Liver (tissue), 9 donors: ENCODE data around the gene TOR3A. TPM values are rescaled to one million over a fixed set of nuclear protein-coding genes. Genes with fewer than 3 reads are reported as not detected.

Experiments used
- DNase-seq: peaks from one replicate; pipeline ENCODE4 v3.0.0-alpha.2; 2017; ENCODE audit warnings: low spot score
- H3K27ac ChIP-seq, 2 donors: one replicate each; pipeline ENCODE4 v1.7.0; 2013; ENCODE audit warnings: inconsistent platforms in 2 of 2, low read length in 2 of 2, control low read depth in 1 of 2, low read depth in 1 of 2, mild to moderate bottlenecking in 1 of 2
- H3K27me3 ChIP-seq, 4 donors: one replicate each; pipeline versions ENCODE4 v1.6.1 to v1.7.0; 2013; ENCODE audit warnings: low read length in 3 of 4, inconsistent platforms in 1 of 4, mild to moderate bottlenecking in 1 of 4, moderate library complexity in 1 of 4; ENCODE audit not compliant: control insufficient read depth in 4 of 4, insufficient read depth in 4 of 4
- H3K36me3 ChIP-seq, 4 donors: one replicate each; pipeline versions ENCODE4 v1.6.1 to v1.7.0; 2013; ENCODE audit warnings: low read length in 3 of 4, mild to moderate bottlenecking in 3 of 4, low read depth in 1 of 4, moderate library complexity in 1 of 4; ENCODE audit not compliant: control insufficient read depth in 4 of 4, insufficient read depth in 3 of 4
- H3K4me1 ChIP-seq, 4 donors: one replicate each; pipeline versions ENCODE4 v1.6.1 to v1.7.0; 2013; ENCODE audit warnings: low read length in 3 of 4, mild to moderate bottlenecking in 3 of 4, moderate library complexity in 1 of 4; ENCODE audit not compliant: control insufficient read depth in 4 of 4, insufficient read depth in 4 of 4
- H3K4me3 ChIP-seq, 3 donors: one replicate each; pipeline versions ENCODE4 v1.6.1 to v1.7.0; 2013; ENCODE audit warnings: low read length in 3 of 3, control low read depth in 1 of 3, low read depth in 1 of 3, mild to moderate bottlenecking in 1 of 3
- H3K9ac ChIP-seq, 2 donors: one replicate each; pipeline ENCODE4 v1.7.0; 2013; ENCODE audit warnings: low read length in 2 of 2, mild to moderate bottlenecking in 2 of 2, moderate library complexity in 2 of 2, control low read depth in 1 of 2, low read depth in 1 of 2
- H3K9me3 ChIP-seq, 4 donors: one replicate each; pipeline versions ENCODE4 v1.6.1 to v1.7.0; 2013; ENCODE audit warnings: low read length in 3 of 4; ENCODE audit not compliant: control insufficient read depth in 4 of 4
- ATF3 ChIP-seq: IDR thresholded peaks from 2 replicates; pipeline ENCODE4 v1.6.1; 2016; ENCODE audit warnings: antibody characterized with exemption
- CTCF ChIP-seq: fragments of 150-350 bp; IDR thresholded peaks from 2 replicates; pipeline ENCODE4 v1.5.1; 2017; ENCODE audit warnings: improper control_type of control experiment, low read depth, low read length; ENCODE audit not compliant: missing input control
- EGR1 ChIP-seq, 2 donors: IDR thresholded peaks; 2 replicates each; pipeline ENCODE4 v1.6.1; 2016 to 2018; ENCODE audit warnings: antibody characterized with exemption in 2 of 2, low read depth in 2 of 2
- FOXA1 ChIP-seq: IDR thresholded peaks from 2 replicates; pipeline ENCODE4 v1.6.1; 2016; ENCODE audit warnings: antibody characterized with exemption
- GABPA ChIP-seq, 2 donors: IDR thresholded peaks in 1 of 2; conservative IDR thresholded peaks in 1 of 2; 2 replicates each; pipeline ENCODE4 v1.6.1; 2016; ENCODE audit warnings: antibody characterized with exemption in 2 of 2, mild to moderate bottlenecking in 1 of 2, moderate library complexity in 1 of 2
- HNF4A ChIP-seq, 2 donors: conservative IDR thresholded peaks; 2 replicates each; pipeline ENCODE4 v1.6.1; 2016; ENCODE audit warnings: antibody characterized with exemption in 2 of 2, mild to moderate bottlenecking in 2 of 2
- HNF4G ChIP-seq: IDR thresholded peaks from 2 replicates; pipeline ENCODE4 v1.6.1; 2016; ENCODE audit warnings: antibody characterized with exemption
- JUND ChIP-seq, 2 donors: IDR thresholded peaks; 2 replicates each; pipeline ENCODE4 v1.6.1; 2016; ENCODE audit warnings: antibody characterized with exemption in 2 of 2
- RAD21 ChIP-seq, 2 donors: IDR thresholded peaks; 2 replicates each; pipeline ENCODE4 v1.6.1; 2016; ENCODE audit warnings: antibody characterized with exemption in 2 of 2, mild to moderate bottlenecking in 2 of 2
- REST ChIP-seq: IDR thresholded peaks from 2 replicates; pipeline ENCODE4 v1.6.1; 2016; ENCODE audit warnings: antibody characterized with exemption, mild to moderate bottlenecking
- RXRA ChIP-seq, 2 donors: IDR thresholded peaks; 2 replicates each; pipeline ENCODE4 v1.6.1; 2017 to 2018; ENCODE audit warnings: antibody characterized with exemption in 2 of 2, mild to moderate bottlenecking in 1 of 2
- SP1 ChIP-seq: IDR thresholded peaks from 2 replicates; pipeline ENCODE4 v1.6.1; 2018; ENCODE audit warnings: antibody characterized with exemption, mild to moderate bottlenecking
- TAF1 ChIP-seq: conservative IDR thresholded peaks from 2 replicates; pipeline ENCODE4 v1.6.1; 2016; ENCODE audit warnings: antibody characterized with exemption, mild to moderate bottlenecking
- YY1 ChIP-seq: IDR thresholded peaks from 2 replicates; pipeline ENCODE4 v1.6.1; 2016; ENCODE audit warnings: antibody characterized with exemption, mild to moderate bottlenecking
- ZBTB33 ChIP-seq: IDR thresholded peaks from 2 replicates; pipeline ENCODE4 v1.6.1; 2016; ENCODE audit warnings: antibody characterized with exemption
- WGBS: extraction: QIAGEN DNeasy Blood & Tissue Kit; methylation state at CpG from one replicate; pipeline ENCODE4 v1.1.7; 2013; 5-methylcytosine and 5-hydroxymethylcytosine counted together
- polyA plus RNA-seq, 2 donors: library from polyadenylated mRNA; stranded (reverse) in 1 of 2; unstranded in 1 of 2; fragments of 200-250 nt in 1 of 2; fragments of >200 nt in 1 of 2; fragmentation: Nextera tagmentation in 1 of 2; extraction: Ambion mirVana in 1 of 2; gene quantifications; one replicate each; pipeline versions ENCODE4 v1.2.1 to v1.2.3, GENCODE V29; 2013 to 2015
- total RNA-seq, 2 donors: library from RNA; depleted of rRNA; stranded (reverse); fragments of >200 nt; gene quantifications; one replicate each; pipeline ENCODE4 v1.2.3, GENCODE V29; 2014
- TF ChIP-seq, protein P1 (sequence below): IDR thresholded peaks from 2 replicates; pipeline ENCODE4 v1.6.1; 2016; ENCODE audit warnings: antibody characterized with exemption
- donor health status: healthy.
- donor health status: healthy.
- donor health status: healthy.
- donor health status: healthy.
- donor health status: healthy.

Gene TOR3A
- total RNA-seq (10 to 100 TPM; 21.1 to 31.0 TPM), polyA plus RNA-seq (10 to 100 TPM; 14.3 to 25.9 TPM)

DNA sequence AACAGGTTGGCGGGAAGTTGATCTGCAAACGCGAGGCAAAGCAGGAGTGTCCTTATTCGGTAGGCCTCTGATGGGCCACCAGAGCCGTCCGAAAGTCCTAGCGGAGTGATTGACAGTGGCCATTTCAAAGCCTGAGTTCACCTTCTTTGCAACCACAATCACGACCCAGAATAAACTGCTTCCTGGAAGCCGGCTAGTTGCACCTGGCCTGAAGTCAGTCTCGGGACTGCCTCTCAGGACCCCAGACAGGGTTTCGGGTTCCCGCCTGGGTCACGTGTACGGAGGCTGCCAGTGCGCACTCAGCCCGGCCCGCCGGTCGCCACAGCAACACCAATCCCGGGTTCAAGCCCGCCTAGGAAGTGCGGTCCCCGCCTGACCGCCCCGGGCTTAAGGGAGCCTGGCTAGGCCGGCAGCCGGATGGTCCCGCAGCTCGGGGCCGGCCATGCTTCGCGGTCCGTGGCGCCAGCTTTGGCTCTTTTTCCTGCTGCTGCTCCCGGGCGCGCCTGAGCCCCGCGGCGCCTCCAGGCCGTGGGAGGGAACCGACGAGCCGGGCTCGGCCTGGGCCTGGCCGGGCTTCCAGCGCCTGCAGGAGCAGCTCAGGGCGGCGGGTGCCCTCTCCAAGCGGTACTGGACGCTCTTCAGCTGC, at the start of gene TOR3A:
TOR3A (plus strand) TSS at position 384 of the 646 bp plus-strand sequence; CDS start at position 443, 59 bp downstream.
- Histone ChIP-seq H3K4me1 (peaks cover 5 to 38% (median 26%) of the 10 kb centered on the region in 4 donors), H3K4me3 (peak within 1 kb of the TSS; percentile 65 to 96 (median 85)), H3K36me3 (peaks cover 4 to 8% (median 7%) of the 10 kb centered on the region in 4 donors), H3K9me3 (no peaks in the 10 kb centered on the region), H3K27me3 (no peaks in the 10 kb centered on the region), H3K27ac (peak within 1 kb of the TSS; percentile 74 to 84), H3K9ac (peak within 1 kb of the TSS; percentile 40 to 73)
- WGBS = under 1% methylated on average over 51 of the region's 51 CpGs
- peak; percentile 82 for DNase-seq
- TF ChIP-seq GABPA (IDR thresholded peaks at IDR 0.05 in 1 of 2, conservative IDR thresholded peaks at IDR 0.05 in 1 of 2) (peak in 1 of 2 donors; percentile 72), HNF4A (conservative IDR thresholded peaks at IDR 0.05) (peak; percentile 32 to 47), JUND (IDR thresholded peaks at IDR 0.05) (no peak), SP1 (peak; percentile 64), TAF1 (peak; percentile 41), RAD21 (IDR thresholded peaks at IDR 0.05) (peak; percentile 36 to 38), CTCF (no peak), RXRA (IDR thresholded peaks at IDR 0.05) (peak; percentile 62 to 82), ZBTB33 (no peak), REST (peak; percentile 42), YY1 (peak; percentile 89), FOXA1 (no peak), EGR1 (IDR thresholded peaks at IDR 0.05; ENCODE audit: low read depth in 2 of 2) (no peak), ATF3 (no peak), HNF4G (no peak)
- TF ChIP-seq, protein P1, sequence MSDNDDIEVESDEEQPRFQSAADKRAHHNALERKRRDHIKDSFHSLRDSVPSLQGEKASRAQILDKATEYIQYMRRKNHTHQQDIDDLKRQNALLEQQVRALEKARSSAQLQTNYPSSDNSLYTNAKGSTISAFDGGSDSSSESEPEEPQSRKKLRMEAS = peak; percentile 50
